IPS-18a (cell line): ENCODE results near the gene TMEM164.

Experiments
- H3K27ac ChIP-seq: one replicate; pipeline ENCODE4 v1.5.1; 2013; ENCODE audit warnings: low read length
- H3K27me3 ChIP-seq: one replicate; pipeline ENCODE4 v1.6.1; 2013; ENCODE audit warnings: mild to moderate bottlenecking, low read length; ENCODE audit not compliant: control insufficient read depth, insufficient read depth
- H3K36me3 ChIP-seq: one replicate; pipeline ENCODE4 v1.6.1; 2013; ENCODE audit warnings: low read depth, low read length; ENCODE audit not compliant: control insufficient read depth
- H3K4me1 ChIP-seq: one replicate; pipeline ENCODE4 v1.6.1; 2013; ENCODE audit warnings: low read depth, low read length; ENCODE audit not compliant: control insufficient read depth
- H3K4me3 ChIP-seq: one replicate; pipeline ENCODE4 v1.5.1; 2013; ENCODE audit warnings: low read length
- H3K9ac ChIP-seq: one replicate; pipeline ENCODE4 v1.6.1; 2013; ENCODE audit warnings: mild to moderate bottlenecking, low read length, moderate library complexity
- H3K9me3 ChIP-seq: one replicate; pipeline ENCODE4 v1.6.1; 2013; ENCODE audit warnings: low read depth, low read length; ENCODE audit not compliant: control insufficient read depth

TMEM164 gene

DNA sequence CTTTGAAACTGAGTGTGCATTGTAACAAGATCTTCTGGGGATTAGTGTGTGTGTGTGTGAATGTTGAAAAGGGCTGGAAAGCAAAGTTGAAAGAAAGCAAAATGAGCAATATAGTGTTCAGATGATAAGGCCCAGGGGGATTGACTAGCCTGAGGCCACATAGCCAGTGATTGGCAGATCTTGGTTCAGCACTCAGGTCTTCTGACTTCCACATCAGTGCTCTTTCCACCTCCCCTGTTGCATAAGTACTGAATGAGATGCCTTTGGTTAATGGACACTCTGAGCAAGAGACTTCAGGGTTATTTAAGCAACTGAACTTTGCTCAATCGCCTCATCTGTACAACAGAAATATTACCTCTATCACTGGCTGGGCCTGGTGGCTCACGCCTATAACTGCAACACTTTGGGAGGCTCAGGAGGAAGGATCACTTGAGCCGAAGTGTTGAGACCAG lies 120.4 kb downstream of the TMEM164 start:
- H3K36me3 ChIP-seq: no peaks in the 10 kb centered on the region
- no peaks in the 10 kb centered on the region for H3K9me3 ChIP-seq
- H3K4me1 ChIP-seq: no peaks in the 10 kb centered on the region
- H3K9ac ChIP-seq: no peak overlapping the region
- no peak overlapping the region for H3K4me3 ChIP-seq
- H3K27me3 ChIP-seq: no peaks in the 10 kb centered on the region
- no peak overlapping the region for H3K27ac ChIP-seq

DNA sequence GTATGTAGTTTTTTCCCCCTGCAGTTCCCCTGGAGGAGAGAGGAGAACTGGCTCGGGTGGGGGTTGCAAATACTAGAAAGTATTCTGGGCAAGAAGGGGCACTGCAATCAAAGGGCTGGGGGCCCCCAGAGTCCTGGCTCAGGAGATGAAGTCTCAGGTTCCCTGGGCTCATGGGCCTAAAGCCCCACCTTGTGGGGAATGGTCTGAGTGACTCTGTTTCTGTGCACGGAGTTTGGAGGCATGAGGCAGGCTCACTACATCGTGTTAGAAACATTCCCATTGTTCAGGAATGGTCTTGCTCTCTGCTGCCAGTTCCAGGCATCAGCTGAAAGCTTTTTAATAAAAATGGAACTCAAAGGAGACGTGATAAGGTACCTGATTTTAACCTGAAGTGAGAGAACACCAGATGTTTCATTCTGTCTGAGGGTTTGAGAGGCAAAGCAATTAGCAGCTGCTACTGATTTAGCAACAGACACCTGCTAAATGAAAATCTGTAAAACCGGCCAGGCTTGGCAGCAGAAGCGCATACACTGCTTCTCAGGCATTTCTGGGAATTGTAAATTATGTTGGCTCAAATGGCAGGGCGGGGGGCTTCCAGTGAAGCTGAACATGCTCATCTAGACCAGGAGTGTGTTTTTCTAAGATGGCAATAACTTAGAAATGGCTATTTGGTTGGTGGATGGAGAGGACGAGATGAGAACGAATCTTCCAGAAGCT lies 122.7 kb downstream of the TMEM164 start:
- Histone ChIP-seq H3K27ac (no peak overlapping the region), H3K9me3 (no peaks in the 10 kb centered on the region)

DNA sequence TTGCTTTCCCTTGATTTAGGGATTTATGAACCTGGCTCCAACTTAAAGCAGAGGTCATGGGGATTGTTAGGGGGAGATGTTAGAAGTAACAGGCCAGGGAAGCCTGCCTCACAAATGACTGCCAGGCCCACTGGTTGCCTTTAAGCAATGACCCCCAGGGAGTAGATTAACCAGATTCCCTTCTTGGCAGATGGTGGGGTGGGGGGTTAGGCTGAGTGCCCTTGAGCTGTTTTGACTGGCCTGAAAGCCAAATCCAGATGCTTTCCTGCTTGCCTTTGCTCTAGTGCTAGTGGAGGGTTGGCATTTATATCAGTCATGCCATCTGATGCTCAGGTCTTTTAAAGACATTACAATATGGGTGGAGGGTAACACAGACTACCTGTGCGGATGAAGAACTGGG lies 128.1 kb downstream of the TMEM164 start:
- H3K4me3 ChIP-seq: no peak overlapping the region
- H3K9me3 ChIP-seq: no peaks in the 10 kb centered on the region
- no peak overlapping the region for H3K9ac ChIP-seq
- no peak overlapping the region for H3K27ac ChIP-seq
- H3K36me3 ChIP-seq: no peaks in the 10 kb centered on the region
- no peaks in the 10 kb centered on the region for H3K27me3 ChIP-seq
- no peaks in the 10 kb centered on the region for H3K4me1 ChIP-seq

More for the DNA sequence above, 122.7 kb downstream of the TMEM164 start:
- Histone ChIP-seq H3K4me3 (no peak overlapping the region), H3K27me3 (no peaks in the 10 kb centered on the region), H3K4me1 (no peaks in the 10 kb centered on the region), H3K9ac (no peak overlapping the region), H3K36me3 (no peaks in the 10 kb centered on the region)

DNA sequence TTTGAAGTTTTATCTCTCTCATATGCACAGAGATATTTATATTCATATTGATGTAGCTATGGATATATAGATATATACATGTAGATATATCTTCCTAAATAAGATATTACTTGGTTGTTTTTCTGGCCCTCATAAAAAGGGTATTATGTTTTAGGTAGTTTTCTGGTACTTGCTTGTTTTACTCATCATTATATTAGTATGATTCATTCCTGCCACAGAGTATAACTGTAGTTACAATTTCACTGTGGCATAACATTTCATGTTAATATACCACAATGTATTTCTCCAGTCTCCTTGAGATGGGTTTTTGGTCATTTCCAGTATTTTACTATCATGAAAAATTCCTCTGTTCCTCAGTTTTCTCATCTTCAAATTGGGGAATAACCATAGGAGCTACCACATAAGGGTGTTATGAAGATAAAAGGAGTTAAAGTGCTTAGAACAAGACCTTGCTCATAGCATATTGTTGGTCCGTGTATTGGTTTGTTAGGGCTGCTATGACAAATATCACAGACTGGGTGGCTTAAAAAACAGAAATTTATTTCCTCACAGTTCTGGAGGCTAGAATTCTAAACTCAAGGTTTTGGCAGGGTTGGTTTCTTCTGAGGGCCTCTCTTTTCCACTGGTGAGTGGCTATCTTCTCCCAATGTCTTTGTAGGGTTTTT lies 129.7 kb downstream of the TMEM164 start:
- Histone ChIP-seq H3K27me3 (no peaks in the 10 kb centered on the region), H3K9me3 (no peaks in the 10 kb centered on the region), H3K27ac (no peak overlapping the region), H3K9ac (no peak overlapping the region), H3K4me3 (no peak overlapping the region), H3K4me1 (no peaks in the 10 kb centered on the region), H3K36me3 (no peaks in the 10 kb centered on the region)

DNA sequence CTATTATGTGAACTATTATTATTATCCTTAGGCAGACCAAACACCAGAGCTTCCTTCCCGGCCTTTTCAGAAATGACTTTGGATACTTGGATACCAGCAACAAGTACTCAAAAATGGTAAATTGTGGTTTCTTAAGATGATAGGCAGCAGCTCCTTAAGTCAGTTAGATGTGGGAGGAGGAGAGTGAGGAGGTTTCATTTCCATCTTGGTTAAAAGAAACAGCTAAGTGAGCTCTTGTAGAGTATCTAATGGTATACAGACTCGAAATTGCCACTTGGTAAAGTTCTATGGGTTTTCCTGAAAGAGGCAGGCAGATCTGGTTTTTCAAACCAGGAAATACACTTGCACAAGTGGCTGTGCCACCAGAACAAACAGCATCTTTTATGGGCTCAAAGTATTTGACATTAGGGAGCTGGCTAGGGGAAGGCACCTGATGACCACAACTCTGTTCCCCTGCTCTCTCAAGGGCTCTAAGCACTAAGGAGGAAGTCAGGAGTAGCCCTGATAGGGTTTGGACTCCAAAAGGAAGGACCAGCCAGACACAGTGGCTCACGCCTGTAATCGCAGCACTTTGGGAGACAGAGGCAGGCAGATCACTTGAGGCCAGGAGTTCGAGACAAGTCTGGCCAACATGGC lies 130.9 kb downstream of the TMEM164 start:
- Histone ChIP-seq H3K27ac (no peak overlapping the region), H3K9me3 (no peaks in the 10 kb centered on the region), H3K36me3 (no peaks in the 10 kb centered on the region), H3K9ac (no peak overlapping the region), H3K27me3 (no peaks in the 10 kb centered on the region), H3K4me3 (no peak overlapping the region), H3K4me1 (no peaks in the 10 kb centered on the region)

DNA sequence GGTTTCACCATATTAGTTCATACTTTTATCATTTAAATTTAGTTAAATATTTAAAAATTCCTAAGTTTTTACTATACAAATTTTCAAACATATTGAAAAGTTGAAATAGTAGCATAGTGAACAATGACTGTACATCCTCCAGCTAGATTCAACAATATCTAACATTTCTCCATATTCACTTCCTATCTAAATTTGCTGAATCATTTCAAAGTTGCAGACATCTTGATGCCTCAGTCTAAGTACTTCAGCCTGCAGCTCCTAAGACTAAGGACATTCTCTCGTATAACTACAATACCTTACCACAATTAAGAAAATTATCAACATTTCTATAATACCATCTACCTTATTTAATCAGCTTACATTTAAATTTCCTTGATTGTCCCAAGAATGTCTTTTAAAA lies 132.7 kb downstream of the TMEM164 start:
- Histone ChIP-seq H3K36me3 (no peaks in the 10 kb centered on the region), H3K9me3 (no peaks in the 10 kb centered on the region), H3K4me1 (no peaks in the 10 kb centered on the region), H3K27ac (no peak overlapping the region), H3K9ac (no peak overlapping the region), H3K27me3 (no peaks in the 10 kb centered on the region), H3K4me3 (no peak overlapping the region)

DNA sequence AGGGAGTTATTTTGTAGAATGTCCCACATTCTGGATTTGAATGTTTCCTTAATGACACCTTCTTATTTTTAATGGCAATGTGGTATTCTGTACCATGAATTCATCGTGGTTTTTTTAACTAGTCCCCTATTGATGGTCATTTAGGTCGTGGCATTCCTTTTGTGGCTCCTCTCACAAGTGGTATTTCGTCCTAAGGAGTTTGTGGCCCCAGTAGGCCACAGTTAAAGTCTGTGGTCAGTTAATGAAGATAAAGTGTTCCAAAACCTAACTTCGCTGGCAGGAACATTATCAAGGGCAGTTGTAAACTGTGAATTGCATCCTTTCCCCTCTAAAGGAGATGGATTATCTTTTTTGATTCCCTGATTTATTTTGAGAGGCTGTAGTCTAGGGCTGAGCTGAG lies 133.2 kb downstream of the TMEM164 start:
- no peak overlapping the region for H3K27ac ChIP-seq
- no peaks in the 10 kb centered on the region for H3K9me3 ChIP-seq
- no peaks in the 10 kb centered on the region for H3K4me1 ChIP-seq
- H3K4me3 ChIP-seq: no peak overlapping the region
- no peak overlapping the region for H3K9ac ChIP-seq
- H3K36me3 ChIP-seq: no peaks in the 10 kb centered on the region
- no peaks in the 10 kb centered on the region for H3K27me3 ChIP-seq

DNA sequence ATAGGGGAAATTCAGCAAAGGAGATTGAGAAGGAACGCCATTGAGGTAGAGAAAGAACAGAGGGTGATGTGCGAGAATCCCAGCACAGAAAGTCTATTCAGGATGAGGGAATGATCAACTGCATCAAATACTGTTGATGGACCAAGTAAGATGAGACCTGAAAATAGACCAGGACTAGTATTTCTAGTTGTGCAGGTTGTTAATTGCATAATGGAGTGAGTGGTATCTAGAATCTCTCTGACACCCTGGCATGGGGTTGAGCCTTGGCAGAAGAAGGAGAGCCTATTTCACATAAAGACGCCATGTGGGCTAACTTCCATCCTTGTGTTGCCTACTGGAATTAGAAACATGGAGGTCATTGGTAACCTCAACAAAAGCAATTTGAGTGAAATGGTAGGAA lies 135.6 kb downstream of the TMEM164 start:
- H3K4me3 ChIP-seq: no peak overlapping the region
- H3K36me3 ChIP-seq: no peaks in the 10 kb centered on the region
- H3K9ac ChIP-seq: no peak overlapping the region
- H3K27ac ChIP-seq: no peak overlapping the region
- no peaks in the 10 kb centered on the region for H3K9me3 ChIP-seq
- H3K4me1 ChIP-seq: no peaks in the 10 kb centered on the region
- no peaks in the 10 kb centered on the region for H3K27me3 ChIP-seq

DNA sequence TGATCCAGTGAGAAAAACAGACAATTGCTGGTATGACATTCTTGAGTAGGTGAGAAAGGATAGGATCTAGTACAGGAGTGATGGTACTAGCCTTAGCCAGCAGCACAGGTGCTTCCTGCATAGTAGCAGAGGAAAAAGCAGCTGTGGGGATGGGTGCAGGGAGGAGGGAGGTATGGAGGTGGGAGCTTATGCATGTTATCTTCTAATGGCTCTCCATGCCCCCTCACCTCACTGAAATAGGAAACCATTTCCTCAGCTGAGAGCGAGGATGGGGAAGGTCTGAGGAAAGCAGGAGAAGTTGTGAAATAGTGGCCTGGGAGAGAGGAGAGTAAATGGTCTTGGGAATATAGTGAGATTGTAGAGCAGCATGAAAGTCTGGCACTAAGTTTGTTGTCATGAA lies 136.3 kb downstream of the TMEM164 start:
- Histone ChIP-seq H3K27me3 (no peaks in the 10 kb centered on the region), H3K9ac (no peak overlapping the region), H3K27ac (no peak overlapping the region), H3K9me3 (no peaks in the 10 kb centered on the region), H3K4me3 (no peak overlapping the region), H3K4me1 (no peaks in the 10 kb centered on the region), H3K36me3 (no peaks in the 10 kb centered on the region)

DNA sequence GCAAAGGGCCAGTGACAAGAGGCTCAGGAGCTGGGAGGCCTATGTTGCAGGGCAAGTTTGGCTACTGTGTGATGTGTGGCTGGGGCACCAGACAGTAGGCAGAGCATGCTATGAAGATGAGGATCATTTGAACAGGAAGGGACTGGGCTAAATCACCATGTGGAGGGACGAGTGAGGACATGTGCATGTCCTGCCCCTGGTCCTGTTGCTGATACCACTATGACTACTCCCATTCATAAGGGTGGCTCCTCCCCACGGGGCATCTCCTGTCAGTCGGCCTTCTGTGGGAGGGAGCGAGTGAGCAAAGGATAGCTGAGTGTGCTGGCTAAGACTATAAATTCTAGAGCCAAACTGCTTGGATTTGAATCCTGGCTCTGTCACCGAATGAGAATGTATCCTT lies 139.2 kb downstream of the TMEM164 start:
- Histone ChIP-seq H3K27me3 (no peaks in the 10 kb centered on the region), H3K9ac (no peak overlapping the region), H3K9me3 (no peaks in the 10 kb centered on the region), H3K4me3 (no peak overlapping the region), H3K4me1 (peaks cover 12% of the 10 kb centered on the region), H3K36me3 (no peaks in the 10 kb centered on the region), H3K27ac (no peak overlapping the region)

DNA sequence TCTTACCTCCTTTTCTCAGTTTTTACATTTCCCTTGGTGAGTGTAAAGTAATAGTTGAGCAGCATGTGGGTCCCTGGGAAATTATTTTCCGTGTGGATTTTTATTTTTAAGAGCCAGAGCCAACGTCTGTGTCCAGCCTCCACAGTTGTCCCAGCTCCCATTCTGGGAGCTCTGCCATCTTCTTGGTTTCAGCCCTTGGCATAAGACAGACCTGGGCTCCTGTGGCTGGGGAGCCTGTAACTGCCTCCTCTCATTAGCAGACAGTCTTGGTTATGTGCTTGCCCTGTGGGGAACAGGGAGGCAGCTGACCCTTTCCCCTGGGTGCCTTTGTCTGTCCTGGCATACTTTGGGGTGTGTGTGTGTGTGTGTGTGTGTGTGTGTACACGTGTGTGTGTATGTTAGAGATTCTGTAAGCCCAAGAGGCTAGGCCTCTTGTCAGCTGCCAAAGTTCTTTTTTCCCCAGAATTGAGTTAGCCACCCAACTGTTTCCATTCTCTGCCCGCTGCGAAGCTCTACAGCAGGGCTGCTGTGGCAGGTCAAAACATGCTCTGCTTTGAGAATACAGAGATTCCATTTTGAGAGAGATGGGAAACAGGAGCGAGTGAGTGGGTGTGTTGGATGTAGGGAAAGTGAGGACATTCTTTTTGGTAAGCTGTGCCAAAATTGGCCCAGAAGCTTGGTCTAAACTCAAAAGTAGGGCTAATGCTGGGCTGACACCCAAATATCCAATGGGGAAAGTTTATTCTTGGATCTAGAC lies 140.7 kb downstream of the TMEM164 start:
- no peak overlapping the region for H3K9ac ChIP-seq
- H3K27ac ChIP-seq: no peak overlapping the region
- H3K4me1 ChIP-seq: peaks cover 12% of the 10 kb centered on the region
- no peaks in the 10 kb centered on the region for H3K36me3 ChIP-seq
- H3K4me3 ChIP-seq: no peak overlapping the region
- no peaks in the 10 kb centered on the region for H3K27me3 ChIP-seq
- no peaks in the 10 kb centered on the region for H3K9me3 ChIP-seq
